OCI-LY7 (cell line): Measurements from ENCODE around the gene NRCAM. TPM values are rescaled to one million over a fixed set of nuclear protein-coding genes. Genes with fewer than 3 reads are reported as not detected.
A peak's percentile ranks its signal among the peaks of the same experiment; 100 is the strongest.

Experiments used
- BruUV-seq: library from RNA; stranded (reverse); fragments of 400-500 nt; replicated peaks from 2 replicates; lab custom pipeline; 2021; lab: Mats Ljungman, UMichigan
- CTCF ChIA-PET: fragments of 300-600 bp; sonication (Branson Sonifier 250); formaldehyde crosslinking; loops from one replicate; lab custom pipeline; 2022; ENCODE audit warnings: antibody characterized with exemption; ENCODE audit not compliant: unreplicated experiment; lab: Charles Lee
- POLR2A ChIA-PET: fragments of 300-600 bp; sonication (Branson Sonifier 250); formaldehyde crosslinking; loops from one replicate; lab custom pipeline; 2022; ENCODE audit warnings: antibody characterized with exemption; lab: Charles Lee
- DNase-seq: peaks from one replicate; pipeline ENCODE4 v3.0.0-alpha.2; 2015; ENCODE audit warnings: low spot score
- H2AFZ ChIP-seq: fragments of 200-600 bp; sonication (generic), shearing (Covaris generic); 2 replicates; pipeline ENCODE4 v1.6.1; 2014; ENCODE audit warnings: mild to moderate bottlenecking, antibody characterized with exemption, low read length, moderate library complexity
- H3K27ac ChIP-seq: fragments of 200-600 bp; sonication (generic); 2 replicates; pipeline ENCODE4 v1.5.1; 2014; ENCODE audit warnings: mixed run types, low read depth, mild to moderate bottlenecking, moderate library complexity, low read length, inconsistent platforms; ENCODE audit not compliant: poor library complexity, severe bottlenecking
- H3K36me3 ChIP-seq: fragments of 200-600 bp; sonication (generic); 2 replicates; pipeline ENCODE4 v1.6.1; 2014; ENCODE audit warnings: mild to moderate bottlenecking, antibody characterized with exemption, low read length, moderate library complexity, mixed read lengths; ENCODE audit not compliant: insufficient read depth
- H3K4me1 ChIP-seq: fragments of 200-600 bp; sonication (generic); 2 replicates; pipeline ENCODE4 v1.5.1; 2014; ENCODE audit warnings: mild to moderate bottlenecking, low read length; ENCODE audit not compliant: insufficient read depth, poor library complexity, severe bottlenecking
- H3K4me2 ChIP-seq: fragments of 200-600 bp; sonication (generic); 2 replicates; pipeline ENCODE4 v1.6.1; 2014; ENCODE audit warnings: mild to moderate bottlenecking, low read length
- H3K4me3 ChIP-seq: fragments of 200-600 bp; sonication (generic); 2 replicates; pipeline ENCODE4 v1.5.1; 2014; ENCODE audit warnings: mild to moderate bottlenecking, low read depth, low read length; ENCODE audit not compliant: poor library complexity, severe bottlenecking
- H3K79me2 ChIP-seq: fragments of 200-600 bp; sonication (generic); 2 replicates; pipeline ENCODE4 v1.6.1; 2016; ENCODE audit warnings: low read depth, mild to moderate bottlenecking, low read length, moderate library complexity, mixed read lengths; ENCODE audit not compliant: insufficient read depth
- H3K9me2 ChIP-seq: fragments of 200-600 bp; sonication (generic); 2 replicates; pipeline ENCODE4 v1.6.1; 2016; ENCODE audit warnings: mild to moderate bottlenecking, low read length, mixed read lengths; ENCODE audit not compliant: insufficient read depth
- H3K9me3 ChIP-seq: fragments of 200-600 bp; sonication (generic); 2 replicates; pipeline ENCODE4 v1.6.1; 2014; ENCODE audit warnings: mild to moderate bottlenecking, mixed run types, low read length, mixed read lengths
- H4K20me1 ChIP-seq: fragments of 200-600 bp; sonication (generic); 2 replicates; pipeline ENCODE4 v1.6.1; 2014; ENCODE audit warnings: mild to moderate bottlenecking, antibody characterized with exemption, low read length, moderate library complexity, mixed read lengths; ENCODE audit not compliant: insufficient read depth
- CTCF ChIP-seq: fragments of 200-600 bp; sonication (generic); conservative IDR thresholded peaks from 2 replicates; pipeline ENCODE4 v1.5.1; 2014; ENCODE audit warnings: mild to moderate bottlenecking, antibody characterized with exemption, low read length, moderate library complexity, mixed read lengths
- EZH2phosphoT487 ChIP-seq: fragments of 200-600 bp; sonication (generic); IDR thresholded peaks from 2 replicates; pipeline ENCODE4 v1.6.1; 2018; ENCODE audit warnings: low read depth, borderline replicate concordance, mild to moderate bottlenecking, mixed run types, antibody characterized with exemption, low read length, moderate library complexity, mixed read lengths
- intact Hi-C: fragments of 100-400 bp; cut with micrococcal nuclease; formaldehyde crosslinking; loops from one replicate; pipeline ENCODE4 v1.10.0; 2022; ENCODE audit not compliant: unreplicated experiment
- total RNA-seq, 2 experiments: library from RNA; depleted of rRNA in 1 of 2; stranded (reverse); fragments of >200 nt in 1 of 2; shearing (Covaris generic) in 1 of 2; gene quantifications; 2 replicates each; pipeline ENCODE4 v1.2.3, GENCODE V29; 2014 to 2022

Gene NRCAM
- total RNA-seq, 2 experiments from 2014 or later, result not detected

- Histone ChIP-seq H3K4me3 (no peak overlapping the region), H3K27ac (no peak overlapping the region), H4K20me1 (no peaks in the 10 kb centered on the region), H3K4me2 (no peak overlapping the region), H3K4me1 (peaks cover 12% of the 10 kb centered on the region), H3K79me2 (no peaks in the 10 kb centered on the region), H2AFZ (peak overlapping the region; percentile 18; the same call in 1 of the 2 replicates), H3K9me3 (no peaks in the 10 kb centered on the region), H3K9me2 (no peaks in the 10 kb centered on the region), H3K36me3 (no peaks in the 10 kb centered on the region)
- intact Hi-C loops, result no loop called here
- BruUV-seq, result no TSS peak
- CTCF ChIA-PET, result no interaction called here
- POLR2A ChIA-PET, result interaction anchor here (0.6 to 0.7 kb wide), 2 partner anchors 23 to 732 kb away, joined by 3 to 4 read pairs; no protein-coding TSS in a partner anchor
- TF ChIP-seq CTCF, result no peak
- TF ChIP-seq EZH2phosphoT487, result no peak
- DNase-seq, result no peak
Measured at GRCh38 chr7:108421720-108422331, 34.4 kb downstream of the NRCAM start.

- no peaks in the 10 kb centered on the region for H3K36me3 ChIP-seq
- ChIA-PET POLR2A (interaction anchor here (1.1 to 1.3 kb wide), 2 partner anchors 9 to 17 kb away, joined by 3 to 4 read pairs; no protein-coding TSS in a partner anchor), CTCF (no interaction called here)
- TF ChIP-seq CTCF (no peak), EZH2phosphoT487 (no peak)
- no peak for DNase-seq
- H3K79me2 ChIP-seq, result no peaks in the 10 kb centered on the region
- H3K4me3 ChIP-seq, result no peak overlapping the region
- H3K9me3 ChIP-seq, result no peaks in the 10 kb centered on the region
- no TSS peak for BruUV-seq
- intact Hi-C loops, result no loop called here
- no peaks in the 10 kb centered on the region for H4K20me1 ChIP-seq
- no peak overlapping the region for H3K4me2 ChIP-seq
- H3K27ac ChIP-seq, result no peak overlapping the region
- H2AFZ ChIP-seq, result peak overlapping the region; percentile 43; the same call in 1 of the 2 replicates
- peaks cover 28% of the 10 kb centered on the region for H3K4me1 ChIP-seq
- H3K9me2 ChIP-seq, result no peaks in the 10 kb centered on the region
Measured at GRCh38 chr7:108419961-108420908, 36.0 kb downstream of the NRCAM start.
